Right renal cortex interstitium (tissue), 3 donors: Measurements from ENCODE around the gene CD276. TPM values are rescaled to one million over a fixed set of nuclear protein-coding genes. Genes with fewer than 3 reads are reported as not detected.
"Not testable (repeated sequence)": the region's sequence is repeated elsewhere in the genome, so short reads cannot be mapped to it uniquely, and the experiment has no call there.

Experiments used
- DNase-seq, 3 donors: peaks; one replicate each; pipeline ENCODE4 v3.0.0-alpha.2; 2013; ENCODE audit warnings: low read depth in 3 of 3, low spot score in 2 of 3
- polyA plus RNA-seq, 3 donors: library from polyadenylated mRNA; unstranded; fragments of 120-200 nt; gene quantifications; one replicate each; pipeline ENCODE4 v1.2.1, GENCODE V29; 2013; ENCODE audit not compliant: insufficient read length in 3 of 3

The CD276 gene
- polyA plus RNA-seq, 3 donors = 157 to 163 (median 162) TPM

GRCh38 chr15:73708691-73709090 is 24.5 kb downstream of the CD276 start:
- no peak for DNase-seq

DNA sequence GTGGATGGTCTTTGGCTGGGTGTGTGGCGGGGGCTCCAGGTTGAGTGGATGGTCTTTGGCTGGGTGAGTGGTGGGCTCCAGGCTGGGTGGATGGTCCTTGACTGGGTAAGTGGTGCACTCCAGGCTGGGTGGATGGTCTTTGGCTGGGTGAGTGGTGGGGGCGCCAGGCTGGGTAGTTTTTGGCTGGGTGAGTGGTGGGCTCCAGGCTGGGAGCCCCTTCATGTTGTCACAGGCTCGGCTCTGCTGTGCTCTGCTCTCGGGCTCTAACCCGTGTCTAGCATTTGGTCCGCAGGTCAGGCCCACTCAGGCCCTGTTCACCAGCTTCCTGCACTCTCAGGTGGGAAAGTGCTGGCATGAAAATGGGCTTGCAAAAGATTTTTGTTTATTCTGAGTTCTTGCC is 25.1 kb downstream of the CD276 start:
- DNase-seq = no peak

- no peak for DNase-seq
These were observed 25.5 kb downstream of the CD276 start for GRCh38 chr15:73709686-73710085.

DNA sequence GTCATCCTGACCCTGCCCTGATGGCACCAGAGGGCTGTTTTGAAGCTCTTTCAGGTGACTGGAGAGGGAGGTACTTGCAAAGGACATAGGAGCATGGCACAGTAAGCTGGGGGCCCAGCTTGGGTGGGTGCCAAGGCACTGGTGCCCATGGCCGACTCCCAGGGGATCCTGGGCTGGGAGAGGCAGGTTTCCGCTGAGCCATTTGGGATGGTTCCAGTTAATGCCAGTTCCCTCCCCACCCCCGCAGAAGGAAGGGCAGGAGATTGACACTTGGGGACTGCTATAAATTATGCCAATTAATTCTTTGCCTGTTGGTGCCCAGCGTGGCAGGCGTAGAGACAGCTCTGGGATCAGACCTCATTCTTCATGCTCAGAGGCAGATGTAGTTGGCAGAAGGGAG is 26.1 kb downstream of the CD276 start:
- no peak for DNase-seq

DNA sequence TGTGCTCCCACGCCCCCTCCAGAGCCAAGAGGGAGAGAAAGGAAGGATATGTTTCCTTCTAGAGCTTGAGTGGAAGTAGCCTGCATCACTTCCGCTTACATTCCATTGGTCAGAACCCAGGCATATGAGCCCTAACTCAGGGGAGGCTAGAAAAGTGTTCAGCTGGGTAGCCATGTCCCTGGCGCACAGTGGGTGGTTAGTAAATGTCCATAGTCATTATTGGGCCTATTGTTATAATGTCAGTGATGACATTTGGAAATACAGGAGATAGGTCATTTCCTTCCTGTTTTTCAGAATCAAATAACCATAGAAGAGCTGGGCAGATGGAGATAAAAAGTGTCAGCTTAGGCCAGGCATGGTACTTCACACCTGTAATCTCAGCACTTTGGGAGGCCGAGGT is 27.3 kb downstream of the CD276 start:
- no peak for DNase-seq

- DNase-seq = no peak
These were observed 27.9 kb downstream of the CD276 start for GRCh38 chr15:73712107-73712506.

GRCh38 chr15:73714695-73715301 is 30.6 kb downstream of the CD276 start:
- no peak for DNase-seq

GRCh38 chr15:73715417-73715816 is 31.2 kb downstream of the CD276 start:
- DNase-seq = no peak

GRCh38 chr15:73716417-73716816 is 32.2 kb downstream of the CD276 start:
- no peak for DNase-seq

DNA sequence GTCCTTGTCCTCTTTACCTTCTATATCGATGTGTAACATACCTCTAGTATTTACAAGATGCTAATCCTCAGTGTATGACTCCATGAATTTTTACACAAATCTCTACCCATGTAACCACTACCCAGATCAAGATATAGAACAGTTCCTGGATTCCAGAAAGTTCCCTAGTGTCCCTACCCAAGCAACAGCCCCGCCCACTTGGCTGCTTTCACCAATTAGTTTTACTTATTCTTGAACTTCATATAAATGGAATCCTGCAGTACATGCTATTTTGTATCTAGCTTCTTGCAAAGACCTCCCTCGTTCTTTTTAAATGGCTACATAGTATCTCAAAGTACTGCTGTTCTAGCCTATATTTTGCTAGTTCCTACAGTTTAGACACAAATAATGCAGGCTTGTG is 33.0 kb downstream of the CD276 start:
- DNase-seq = no peak

GRCh38 chr15:73717802-73718201 is 33.6 kb downstream of the CD276 start:
- no peak for DNase-seq

- DNase-seq = no peak
These were observed 34.5 kb downstream of the CD276 start for GRCh38 chr15:73718694-73719093.

- DNase-seq = no peak
These were observed 38.2 kb downstream of the CD276 start for GRCh38 chr15:73722425-73722824.

DNA sequence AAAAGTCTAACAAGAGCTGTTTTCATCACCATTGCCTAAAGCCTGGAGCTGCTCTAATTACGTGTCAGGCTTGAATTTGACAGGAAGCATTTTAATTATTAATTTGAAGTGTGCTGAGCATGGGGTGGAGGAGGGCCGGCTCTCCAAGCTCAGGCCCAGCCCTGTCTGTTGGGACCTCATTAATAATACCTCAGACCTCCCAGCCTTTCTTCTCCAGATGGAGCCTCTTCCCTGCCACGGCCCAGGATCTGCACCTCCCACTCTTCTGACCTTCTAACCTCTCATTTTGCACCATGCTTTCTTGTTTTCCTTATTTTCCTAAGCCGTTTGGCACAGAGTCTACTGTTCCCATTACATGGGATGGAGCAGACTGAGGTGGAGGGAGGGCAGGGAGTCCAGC is 39.0 kb downstream of the CD276 start:
- no peak for DNase-seq

DNA sequence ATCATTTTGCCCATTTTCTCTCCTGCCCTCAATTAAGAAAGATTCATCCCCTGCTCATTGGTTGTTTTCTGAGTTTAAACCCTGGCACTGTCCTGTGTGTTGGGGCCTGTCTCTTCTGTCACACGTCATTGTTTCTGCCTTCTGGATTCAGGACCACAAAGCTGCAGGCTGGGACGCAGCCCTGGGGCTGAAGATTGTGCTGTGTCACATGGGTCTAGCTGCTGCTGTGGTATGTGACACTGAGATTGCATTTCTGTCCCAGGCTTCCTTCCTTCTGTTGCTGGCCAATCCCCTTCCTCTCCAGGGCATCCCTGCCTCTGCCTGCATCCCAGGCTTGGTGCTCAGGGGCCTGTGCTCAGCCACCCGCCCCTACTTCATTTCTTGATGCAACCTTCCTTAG is 40.0 kb downstream of the CD276 start:
- no peak for DNase-seq

DNA sequence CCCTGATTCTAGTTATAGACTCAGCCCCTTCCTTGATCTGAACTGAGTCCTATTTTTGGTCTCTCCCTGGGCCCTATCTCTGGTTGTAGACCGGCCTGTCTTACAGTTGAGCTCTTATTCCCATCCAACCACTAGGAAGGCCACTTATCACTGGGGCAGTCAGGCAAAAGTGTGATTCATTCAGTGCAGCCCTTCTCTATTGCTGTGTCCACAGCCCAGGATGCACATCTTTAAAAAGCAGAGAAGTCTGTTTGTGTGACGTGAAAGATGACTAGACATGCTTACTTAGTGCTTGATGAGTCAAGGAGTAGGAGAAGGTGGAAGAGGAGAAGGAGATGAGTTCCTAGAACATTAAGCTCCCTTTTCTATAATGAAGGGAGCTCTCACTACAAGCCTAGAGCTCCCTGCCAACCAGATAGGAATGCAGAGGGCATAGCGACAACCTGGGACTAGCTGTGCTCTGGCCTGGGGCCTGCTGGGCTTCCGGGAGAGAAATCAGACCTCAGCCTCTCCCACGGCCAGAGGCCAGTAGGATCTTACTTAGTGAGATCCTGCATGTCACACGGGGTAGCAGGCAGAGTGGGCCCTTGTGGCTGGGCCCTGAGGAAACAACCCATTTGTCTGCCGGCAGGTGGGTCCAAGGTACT is 43.3 kb downstream of the CD276 start:
- DNase-seq = no peak

DNA sequence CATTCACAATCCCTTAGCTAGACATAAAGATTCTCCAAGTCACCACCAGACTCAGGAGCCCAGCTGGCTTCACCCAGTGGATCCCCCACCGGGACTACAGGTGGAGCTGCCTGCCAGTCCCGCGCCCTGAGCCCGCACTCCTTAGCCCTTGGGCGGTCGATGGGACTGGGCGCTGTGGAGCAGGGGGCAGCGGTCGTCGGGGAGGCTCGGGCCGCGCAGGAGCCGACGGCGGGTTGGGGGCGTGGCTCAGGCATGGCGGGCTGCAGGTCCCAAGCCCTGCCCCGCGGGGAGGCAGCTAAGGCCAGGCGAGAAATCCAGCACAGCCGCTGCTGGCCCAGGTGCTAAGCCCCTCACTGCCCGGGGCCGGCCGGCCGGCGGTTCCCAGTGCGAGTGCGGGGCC is 47.9 kb downstream of the CD276 start:
- DNase-seq = not testable (repeated sequence)

GRCh38 chr15:73732930-73733329 is 48.7 kb downstream of the CD276 start:
- no peak for DNase-seq

DNA sequence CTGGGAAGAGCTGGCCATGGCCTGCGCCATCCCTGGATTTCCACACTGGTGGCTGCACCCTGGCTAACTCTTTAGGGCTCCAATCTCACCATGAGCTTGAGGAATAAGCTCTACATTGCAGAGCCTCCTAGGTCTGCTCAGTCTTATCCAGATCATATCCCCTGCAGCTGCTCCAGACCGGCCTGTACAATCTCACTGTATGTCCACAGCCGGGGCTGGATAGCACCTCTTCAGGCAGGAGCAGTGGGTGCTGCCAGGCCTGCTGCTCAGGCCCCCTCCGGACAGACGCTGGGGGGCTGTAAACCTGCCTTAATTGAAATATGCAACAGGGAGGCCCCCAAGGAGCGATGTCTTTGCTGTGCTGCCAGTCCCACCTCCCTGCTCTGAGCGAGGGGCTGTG is 53.4 kb downstream of the CD276 start:
- DNase-seq = no peak

GRCh38 chr15:73740152-73741048 is 56.2 kb downstream of the CD276 start:
- DNase-seq = no peak

- no peak for DNase-seq
These were observed 57.2 kb downstream of the CD276 start for GRCh38 chr15:73741321-73741836.

DNA sequence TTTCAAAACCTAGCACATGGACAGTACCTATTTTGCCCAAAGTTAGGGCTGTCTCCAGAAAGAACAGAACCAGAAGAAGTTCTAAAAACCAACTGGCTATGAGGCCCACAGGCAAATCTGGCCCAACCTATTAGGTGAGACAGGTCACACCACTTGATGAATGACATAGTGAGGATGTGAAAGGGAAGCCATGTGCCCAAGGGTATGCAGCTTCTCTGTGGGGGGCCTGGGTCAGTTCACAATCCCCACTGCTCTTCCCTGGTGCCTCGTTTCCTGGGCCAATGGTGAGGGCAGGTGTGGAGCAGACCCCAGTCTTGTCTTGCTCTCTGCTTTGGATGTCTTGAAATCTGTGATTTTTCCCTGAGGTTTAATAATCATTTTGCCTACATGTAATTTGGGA is 60.1 kb downstream of the CD276 start:
- DNase-seq = no peak
